ENCODE results near the gene RCSD1. TPM values are rescaled to one million over a fixed set of nuclear protein-coding genes. Genes with fewer than 3 reads are reported as not detected.

The RCSD1 gene, protein sequence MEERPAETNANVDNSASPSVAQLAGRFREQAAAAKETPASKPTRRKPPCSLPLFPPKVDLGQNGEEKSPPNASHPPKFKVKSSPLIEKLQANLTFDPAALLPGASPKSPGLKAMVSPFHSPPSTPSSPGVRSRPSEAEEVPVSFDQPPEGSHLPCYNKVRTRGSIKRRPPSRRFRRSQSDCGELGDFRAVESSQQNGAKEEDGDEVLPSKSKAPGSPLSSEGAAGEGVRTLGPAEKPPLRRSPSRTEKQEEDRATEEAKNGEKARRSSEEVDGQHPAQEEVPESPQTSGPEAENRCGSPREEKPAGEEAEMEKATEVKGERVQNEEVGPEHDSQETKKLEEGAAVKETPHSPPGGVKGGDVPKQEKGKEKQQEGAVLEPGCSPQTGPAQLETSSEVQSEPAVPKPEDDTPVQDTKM
- total RNA-seq: 10 to 100 TPM; 28.2 to 65.6 TPM

DNA sequence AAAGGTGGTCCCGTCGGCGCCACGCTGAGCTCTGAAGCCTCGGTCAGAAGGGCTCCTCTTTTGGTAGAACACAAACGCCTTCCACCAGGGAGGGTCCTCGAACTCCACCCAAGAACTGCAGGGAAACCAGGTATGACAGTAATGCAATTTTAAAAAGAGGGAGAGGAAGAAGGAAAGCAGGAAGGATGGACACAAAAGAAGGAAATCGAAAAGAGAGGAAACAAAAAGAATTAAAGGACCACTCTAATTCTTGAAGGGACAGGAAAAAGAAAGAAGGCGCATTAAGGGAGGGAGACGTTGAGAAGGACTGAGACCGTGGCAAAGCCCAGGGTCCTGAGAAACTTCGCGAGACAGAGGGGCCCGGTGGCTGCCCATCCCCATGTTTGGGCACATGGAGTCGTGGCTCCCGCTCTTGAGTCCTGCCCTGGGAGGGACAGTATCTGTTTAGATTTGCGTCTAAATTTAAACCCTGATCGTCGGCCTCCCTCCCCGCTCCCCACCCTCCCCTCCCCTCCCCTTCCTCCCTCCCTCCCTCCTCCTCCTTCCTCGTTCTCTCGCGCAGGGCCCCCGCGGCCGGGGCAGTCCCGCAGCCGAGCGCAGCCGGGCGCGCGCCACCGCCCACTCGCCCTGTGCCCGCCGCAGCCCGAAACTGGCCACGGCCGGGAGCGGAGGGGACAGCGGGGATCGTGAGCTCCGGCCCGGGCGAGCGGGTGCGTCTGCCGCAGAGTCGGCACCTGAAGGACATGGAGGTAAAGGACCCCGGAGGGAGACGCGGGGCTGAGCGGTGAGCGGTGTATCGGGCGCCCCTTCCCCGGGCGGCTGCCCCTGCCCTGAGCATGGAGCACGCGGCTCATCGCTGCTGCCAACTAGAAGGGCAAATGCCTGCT lies at the start of gene RCSD1:
Gene RCSD1 (plus strand): TSS at position 552 of the 887 bp plus-strand sequence. CDS start 192 bp downstream, at position 744.
- ATAC-seq (peak; percentile 32 to 34), DNase-seq (ENCODE audit: low spot score in 2 of 2) (peak; percentile 61 to 86)
- peaks cover 31 to 65% of the 10 kb centered on the region in 2 donors for H3K36me3 Mint-ChIP-seq
- peaks cover 0 to 8% of the 10 kb centered on the region in 2 donors for H3K9me3 Mint-ChIP-seq
- H3K27ac Mint-ChIP-seq: peak within 1 kb of the TSS; percentile 96 to 97

DNA sequence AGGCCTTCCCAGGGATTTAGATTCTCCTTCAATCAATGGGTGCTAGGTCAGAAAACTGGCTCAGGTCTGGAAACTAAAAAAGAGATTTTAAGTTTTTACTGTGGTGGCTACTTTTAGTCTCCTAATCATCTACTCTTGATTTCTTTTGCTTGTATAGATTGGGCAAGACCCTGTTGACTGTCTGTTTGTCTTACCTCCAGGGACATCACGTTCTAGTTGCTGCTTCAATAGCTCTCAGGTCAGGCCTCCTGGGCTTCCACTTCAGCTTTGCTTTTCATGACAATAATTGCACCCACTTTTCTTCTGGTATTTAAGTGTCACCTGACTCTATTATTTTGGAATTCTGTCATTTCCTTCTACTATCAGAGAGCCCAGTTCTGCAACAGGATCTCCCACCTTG lies 48.0 kb upstream of the RCSD1 start:
- Mint-ChIP-seq H3K9me3 (no peaks in the 10 kb centered on the region), H3K27ac (no peak overlapping the region), H3K36me3 (no peaks in the 10 kb centered on the region)
- no peak for ATAC-seq
- DNase-seq (ENCODE audit: low spot score in 2 of 2): no peak

DNA sequence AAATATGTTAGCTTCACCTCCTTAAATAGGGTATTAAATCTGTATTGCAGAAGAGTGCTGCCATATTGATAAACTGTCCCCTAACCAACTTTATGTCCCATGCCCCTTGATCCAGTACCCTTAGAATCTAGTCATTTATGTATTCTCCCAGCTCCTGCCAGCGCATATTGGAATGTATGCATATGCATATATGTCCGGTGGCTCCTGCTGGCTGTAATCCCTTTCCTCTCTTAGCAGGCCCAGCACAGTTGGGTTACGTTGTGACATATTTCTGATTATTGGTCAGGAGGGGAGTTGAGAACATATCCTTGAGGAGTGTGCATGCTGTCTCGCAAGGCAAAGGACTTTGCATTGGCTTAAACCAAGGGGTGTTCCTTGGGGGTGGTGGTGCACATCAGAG lies 47.3 kb upstream of the RCSD1 start:
- no peak for ATAC-seq
- H3K36me3 Mint-ChIP-seq: no peaks in the 10 kb centered on the region
- no peak for DNase-seq (ENCODE audit: low spot score in 2 of 2)
- no peaks in the 10 kb centered on the region for H3K9me3 Mint-ChIP-seq
- no peak overlapping the region for H3K27ac Mint-ChIP-seq

DNA sequence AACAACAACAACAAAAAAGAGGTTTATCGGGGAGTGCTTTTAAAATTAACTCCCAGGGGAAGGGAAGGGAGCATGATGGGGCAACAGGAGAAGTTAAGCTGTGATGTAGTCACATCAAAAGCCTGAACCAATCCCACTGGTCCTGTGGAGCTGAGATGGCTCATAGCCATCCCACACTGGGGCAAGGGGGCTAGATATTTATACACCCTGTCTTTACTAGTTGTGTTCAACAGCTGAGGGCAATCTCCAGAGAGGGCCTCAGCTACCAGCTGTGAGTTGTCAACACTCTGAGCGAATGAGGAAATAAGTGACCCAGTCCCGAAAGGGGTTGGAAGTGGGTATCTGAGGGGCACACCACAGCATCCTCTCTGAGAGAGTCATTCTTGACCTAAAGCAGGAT lies 45.5 kb upstream of the RCSD1 start:
- Mint-ChIP-seq H3K9me3 (no peaks in the 10 kb centered on the region), H3K27ac (peak overlapping the region in 1 of 2 donors; percentile 34), H3K36me3 (no peaks in the 10 kb centered on the region)
- ATAC-seq: no peak
- DNase-seq (ENCODE audit: low spot score in 2 of 2): no peak

DNA sequence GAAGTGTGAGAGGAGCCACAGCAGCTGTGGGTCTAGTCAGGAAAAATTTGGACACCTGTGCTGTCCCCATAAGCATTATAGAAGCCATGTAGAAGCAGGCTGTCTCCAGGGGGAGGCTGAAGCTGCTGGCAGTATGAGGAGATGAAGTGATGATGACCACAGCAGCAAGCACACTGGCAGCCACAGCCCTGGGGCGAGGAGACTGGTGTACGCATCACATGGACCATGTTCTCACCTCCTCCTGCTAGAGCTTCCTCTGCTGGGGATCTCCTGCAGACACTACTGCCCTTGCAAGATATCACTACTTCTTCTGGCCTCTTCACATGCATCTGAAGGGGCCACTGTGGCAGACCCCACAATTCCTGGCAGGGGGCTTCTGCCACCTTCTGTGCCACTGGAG lies 42.7 kb upstream of the RCSD1 start:
- Mint-ChIP-seq H3K9me3 (no peaks in the 10 kb centered on the region), H3K27ac (no peak overlapping the region), H3K36me3 (no peaks in the 10 kb centered on the region)
- DNase-seq (ENCODE audit: low spot score in 2 of 2) (no peak), ATAC-seq (no peak)

DNA sequence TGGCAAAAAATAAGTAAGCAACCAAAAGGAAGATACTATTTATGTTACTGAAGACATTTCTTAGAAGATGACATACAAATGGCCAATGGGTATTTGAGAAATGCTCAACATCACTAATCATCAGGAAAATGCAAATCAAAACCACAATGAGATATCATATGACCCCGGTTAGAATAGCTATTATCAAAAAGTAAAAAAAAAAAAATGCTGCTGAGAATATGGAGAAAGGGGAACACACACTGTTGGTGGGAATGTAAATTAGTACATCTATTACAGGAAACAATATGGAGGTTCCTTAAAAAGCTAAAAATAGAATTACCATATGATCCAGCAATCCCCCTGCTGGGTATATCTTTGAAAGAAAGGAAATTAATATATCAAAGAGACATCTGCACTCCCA lies 42.2 kb upstream of the RCSD1 start:
- no peak overlapping the region for H3K27ac Mint-ChIP-seq
- ATAC-seq (no peak), DNase-seq (ENCODE audit: low spot score in 2 of 2) (no peak)

DNA sequence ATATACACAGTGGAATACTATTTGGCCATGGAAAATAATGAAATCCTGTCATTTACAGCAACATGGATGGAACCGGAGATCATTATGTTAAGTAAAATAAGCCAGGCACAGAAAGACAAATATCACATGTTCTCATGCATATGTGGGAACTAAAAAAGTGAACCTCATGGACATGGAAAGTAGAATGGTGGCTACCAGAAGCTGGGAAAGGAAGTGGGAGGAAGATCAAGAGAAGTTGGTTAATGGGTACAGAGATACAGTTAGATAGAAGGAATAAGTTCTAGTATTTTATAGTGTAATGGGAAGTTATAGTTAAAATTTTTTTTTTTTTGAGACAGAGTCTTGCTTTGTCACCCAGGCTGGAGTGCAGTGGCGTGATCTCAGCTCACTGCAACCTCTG lies 41.7 kb upstream of the RCSD1 start:
- DNase-seq (ENCODE audit: low spot score in 2 of 2) (no peak), ATAC-seq (no peak)
- Mint-ChIP-seq H3K9me3 (no peaks in the 10 kb centered on the region), H3K27ac (no peak overlapping the region), H3K36me3 (no peaks in the 10 kb centered on the region)

More for the DNA sequence above, 42.2 kb upstream of the RCSD1 start:
- H3K36me3 Mint-ChIP-seq: no peaks in the 10 kb centered on the region
- H3K9me3 Mint-ChIP-seq: no peaks in the 10 kb centered on the region

DNA sequence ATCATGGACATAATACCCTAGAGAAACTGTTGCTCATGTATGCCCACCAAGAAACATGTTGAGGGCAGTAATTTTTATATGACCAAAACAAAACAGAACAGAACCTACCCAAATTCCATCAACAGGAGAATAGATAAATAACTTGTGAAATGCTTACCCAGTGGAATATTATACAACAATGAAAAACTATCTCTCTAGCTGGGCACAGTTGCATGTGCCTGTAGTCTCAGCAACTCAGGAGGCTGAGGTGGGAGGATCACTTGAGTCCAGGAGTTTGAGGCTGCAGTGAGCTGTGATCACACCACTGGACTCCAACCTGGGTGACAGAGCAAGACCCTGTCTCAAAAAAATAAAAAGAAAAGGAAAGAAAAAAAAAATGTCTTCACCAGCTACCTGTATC lies 37.6 kb upstream of the RCSD1 start:
- peak overlapping the region in 1 of 2 donors; percentile 28 for H3K27ac Mint-ChIP-seq
- no peak for ATAC-seq
- H3K36me3 Mint-ChIP-seq: no peaks in the 10 kb centered on the region
- H3K9me3 Mint-ChIP-seq: no peaks in the 10 kb centered on the region
- no peak for DNase-seq (ENCODE audit: low spot score in 2 of 2)

DNA sequence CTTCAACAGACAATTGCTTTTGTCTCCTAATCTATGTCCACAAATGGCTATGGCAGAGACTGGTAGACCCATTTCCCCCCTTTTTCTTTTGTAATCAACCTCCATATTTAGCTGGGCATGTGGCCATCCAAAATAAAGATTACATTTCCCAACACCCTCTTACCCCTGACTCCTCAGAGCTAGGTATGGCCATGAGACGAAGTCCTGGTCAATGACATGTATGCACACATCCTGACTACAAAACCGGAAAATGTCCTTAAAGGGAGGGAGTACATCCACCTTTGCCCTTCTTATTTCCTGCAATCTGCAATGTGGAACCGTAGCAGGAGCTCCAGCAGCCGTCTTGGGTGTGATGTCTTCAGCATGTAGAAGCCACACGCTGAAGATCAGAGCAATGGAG lies 36.2 kb upstream of the RCSD1 start:
- Mint-ChIP-seq H3K36me3 (no peaks in the 10 kb centered on the region), H3K9me3 (no peaks in the 10 kb centered on the region), H3K27ac (no peak overlapping the region)
- DNase-seq (ENCODE audit: low spot score in 2 of 2) (no peak), ATAC-seq (no peak)

DNA sequence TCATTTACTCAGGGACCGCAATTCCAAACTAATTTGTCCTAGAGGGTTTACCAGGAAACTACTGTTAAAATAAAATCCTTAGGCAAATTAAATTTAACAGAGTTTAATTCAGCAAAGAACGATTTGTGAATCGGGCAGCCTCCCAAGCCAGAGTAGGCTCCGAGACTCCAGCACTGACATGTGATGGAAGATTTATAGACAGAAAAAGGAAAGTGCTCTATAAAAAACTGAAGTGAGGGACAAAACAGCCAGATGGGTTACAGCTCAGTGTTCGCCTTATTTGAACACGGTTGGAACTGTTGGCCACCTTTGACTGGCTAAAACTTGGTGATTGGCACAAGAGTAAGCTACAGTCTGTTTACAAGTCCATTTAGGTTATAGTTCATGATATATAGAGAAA lies 35.2 kb upstream of the RCSD1 start:
- H3K9me3 Mint-ChIP-seq: no peaks in the 10 kb centered on the region

DNA sequence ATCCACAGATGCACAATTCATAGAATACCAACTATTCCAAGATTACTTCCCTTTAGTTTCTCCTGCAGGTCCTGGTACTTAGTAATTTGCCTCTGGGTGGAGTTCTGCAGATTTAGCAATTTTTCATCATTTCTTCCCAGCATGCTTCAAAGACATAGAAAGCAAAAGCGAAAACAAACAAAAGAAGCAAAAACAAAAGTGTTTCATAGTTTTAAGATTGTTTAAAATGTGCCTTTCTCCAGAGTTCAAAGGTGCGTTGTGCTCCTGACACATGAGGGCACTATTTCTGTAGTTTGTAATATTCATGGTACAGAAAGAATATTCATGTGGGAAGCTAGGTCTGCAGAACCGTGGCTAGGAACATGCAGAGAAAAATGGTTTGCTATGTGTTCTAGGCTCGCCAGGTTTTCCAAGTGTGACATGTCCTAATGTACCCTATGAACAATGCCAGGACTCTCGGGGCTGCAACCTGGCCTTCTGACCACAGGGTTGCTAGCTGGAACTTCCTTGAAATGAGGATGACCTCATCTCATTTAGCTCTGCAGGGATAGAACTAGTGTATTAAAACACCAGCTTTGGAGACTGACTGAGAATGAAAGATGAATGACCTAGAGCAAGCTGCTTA lies 30.0 kb upstream of the RCSD1 start:
- ATAC-seq (peak; percentile 82 to 88), DNase-seq (ENCODE audit: low spot score in 2 of 2) (peak in 1 of 2 donors; percentile 20)
- Mint-ChIP-seq H3K9me3 (no peaks in the 10 kb centered on the region), H3K27ac (peak overlapping the region; percentile 41 to 91), H3K36me3 (no peaks in the 10 kb centered on the region)

More for the DNA sequence above, 35.2 kb upstream of the RCSD1 start:
- DNase-seq (ENCODE audit: low spot score in 2 of 2) (no peak), ATAC-seq (no peak)
- H3K36me3 Mint-ChIP-seq: no peaks in the 10 kb centered on the region
- H3K27ac Mint-ChIP-seq: no peak overlapping the region

DNA sequence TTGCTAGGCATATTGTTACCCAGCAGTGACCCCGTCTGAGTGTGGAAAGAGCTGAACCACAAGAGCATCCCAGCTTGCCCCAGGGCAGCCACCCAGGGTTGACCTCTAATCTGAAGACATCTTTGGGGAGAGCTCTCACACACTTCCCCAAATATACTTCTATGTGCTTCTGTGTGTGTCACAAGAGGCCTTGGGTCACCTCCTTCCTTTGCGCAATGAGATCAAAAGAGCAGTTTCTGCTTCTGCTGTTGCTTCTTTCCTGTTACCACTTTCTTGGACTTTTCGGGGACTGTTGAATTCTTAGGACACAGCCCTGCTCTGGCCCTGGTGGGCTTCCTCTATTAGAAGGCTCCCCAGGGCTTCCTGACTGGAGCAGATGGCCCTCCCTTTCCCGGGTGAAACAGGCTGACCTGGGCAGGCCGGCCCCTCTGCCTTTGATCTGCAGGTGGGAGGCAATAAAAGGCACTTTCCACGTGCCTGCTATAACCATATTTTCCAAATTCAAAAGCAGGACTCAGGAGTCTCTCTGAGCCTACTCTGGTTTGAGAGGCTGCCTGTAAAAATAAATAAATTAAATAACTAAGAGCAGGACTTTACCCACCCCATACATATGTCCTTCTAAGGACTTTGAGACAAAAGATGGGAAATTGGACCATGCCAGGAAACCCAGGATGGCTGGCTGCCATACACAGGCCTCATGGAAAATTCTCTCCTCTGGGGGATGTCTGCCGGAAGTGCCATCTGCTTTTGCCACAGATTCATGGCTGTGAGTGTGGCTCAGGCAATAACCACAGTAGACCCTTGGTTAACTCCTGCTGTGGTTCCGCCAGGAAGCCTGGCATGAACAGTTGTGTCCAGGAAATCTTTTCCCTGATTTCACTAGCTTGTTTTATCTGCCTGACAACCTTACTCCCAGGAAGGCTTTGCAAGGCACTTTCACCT lies 28.3 kb upstream of the RCSD1 start:
- DNase-seq (ENCODE audit: low spot score in 2 of 2) (no peak), ATAC-seq (peak; percentile 2 to 67)
- Mint-ChIP-seq H3K36me3 (peaks cover 2% of the 10 kb centered on the region in 2 donors), H3K27ac (peak overlapping the region; percentile 90 to 91), H3K9me3 (peaks cover under 1% of the 10 kb centered on the region in 2 donors)

DNA sequence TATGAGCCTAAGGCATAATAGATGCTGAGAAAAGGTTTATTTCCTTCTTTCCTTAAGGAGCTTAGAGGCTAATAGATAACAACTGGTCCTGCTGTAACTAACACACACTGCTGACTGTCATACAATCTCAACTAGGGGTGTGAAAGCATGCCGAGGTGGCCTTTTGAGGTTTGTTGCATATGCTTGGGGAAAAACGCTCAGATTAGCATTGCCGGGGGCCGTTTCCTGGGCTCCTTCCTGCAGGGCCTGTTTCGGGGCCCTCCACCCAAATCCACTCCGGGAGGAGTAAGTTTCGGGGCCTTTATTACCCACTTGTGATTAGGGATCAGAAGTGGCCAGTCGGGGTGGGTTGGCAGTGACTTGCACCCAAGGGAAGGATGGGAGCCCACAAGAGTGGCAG lies 27.2 kb upstream of the RCSD1 start:
- H3K36me3 Mint-ChIP-seq: peaks cover 11% of the 10 kb centered on the region in 2 donors
- peak overlapping the region in 1 of 2 donors; percentile 91 for H3K27ac Mint-ChIP-seq
- DNase-seq (ENCODE audit: low spot score in 2 of 2) (no peak), ATAC-seq (no peak)
- peaks cover 8% of the 10 kb centered on the region in 2 donors for H3K9me3 Mint-ChIP-seq

DNA sequence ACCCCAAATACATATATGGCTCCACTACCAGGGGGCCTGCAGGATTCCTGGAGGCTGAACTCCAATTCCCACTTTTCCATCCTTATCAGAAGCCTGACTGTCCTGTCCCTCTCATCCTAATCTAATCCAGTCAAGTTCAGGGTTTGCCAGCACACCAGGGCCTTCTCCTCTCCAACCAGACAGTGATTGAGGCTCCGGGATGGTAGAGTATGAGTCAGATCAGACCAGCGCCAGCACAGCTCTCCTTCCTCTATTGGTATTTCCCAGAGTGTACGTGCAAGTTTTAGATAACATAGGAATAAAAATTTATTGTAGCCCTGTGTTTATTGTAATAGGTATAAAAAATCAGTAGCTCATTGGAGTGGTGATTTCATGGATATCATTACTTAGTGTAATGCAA lies 24.5 kb upstream of the RCSD1 start:
- Mint-ChIP-seq H3K36me3 (peaks cover 17% of the 10 kb centered on the region in 2 donors), H3K9me3 (peaks cover 14% of the 10 kb centered on the region in 2 donors), H3K27ac (no peak overlapping the region)
- DNase-seq (ENCODE audit: low spot score in 2 of 2): no peak
- no peak for ATAC-seq

DNA sequence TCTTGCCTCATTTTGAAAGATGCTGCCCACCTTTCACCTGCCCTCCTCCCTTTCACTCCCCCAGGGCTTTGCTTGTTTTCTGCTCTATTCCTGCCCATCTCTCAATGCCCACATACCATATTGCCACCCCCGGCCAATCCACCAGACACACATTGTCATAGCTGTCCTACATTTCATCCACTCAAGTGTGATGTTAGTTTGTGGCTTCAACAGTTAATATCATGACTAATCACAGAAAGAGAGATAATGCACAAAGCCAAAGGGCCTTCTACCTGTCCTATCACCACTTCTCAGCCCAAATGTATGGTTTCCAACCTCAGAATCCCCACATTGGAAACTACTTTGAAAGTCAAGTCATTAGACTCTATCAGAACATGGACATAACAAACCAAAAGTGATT lies 18.0 kb upstream of the RCSD1 start:
- peaks cover 15 to 24% of the 10 kb centered on the region in 2 donors for H3K36me3 Mint-ChIP-seq
- ATAC-seq: no peak

More for the DNA sequence above, 18.0 kb upstream of the RCSD1 start:
- Mint-ChIP-seq H3K9me3 (peaks cover 10 to 11% of the 10 kb centered on the region in 2 donors), H3K27ac (no peak overlapping the region)
- no peak for DNase-seq (ENCODE audit: low spot score in 2 of 2)
